DND-41 (cell line): ENCODE data around the gene SMIM5.

Experiments
- ATAC-seq: fragments of 200-7000 bp; cut with Tn5 transposase; 3 replicates; pipeline ENCODE4 v1.9.1; 2021; ENCODE audit warnings: low read depth; ENCODE audit not compliant: insufficient read depth
- DNase-seq: peaks from one replicate; pipeline ENCODE4 v3.0.0-alpha.2; 2020
- H2AFZ ChIP-seq: 2 replicates; pipeline ENCODE4 v1.6.0; 2012; ENCODE audit warnings: low read depth, low read length
- H3K27ac ChIP-seq: 2 replicates; pipeline ENCODE4 v1.5.1; 2012; ENCODE audit warnings: low read length, inconsistent platforms
- H3K27me3 ChIP-seq: fragments of 200-600 bp; sonication (generic); 2 replicates; pipeline ENCODE4 v1.6.0; 2012; ENCODE audit warnings: low read length, mild to moderate bottlenecking, inconsistent platforms; ENCODE audit not compliant: insufficient read depth, poor library complexity
- H3K36me3 ChIP-seq: 2 replicates; pipeline ENCODE4 v1.5.1; 2012; ENCODE audit warnings: low read length, inconsistent platforms; ENCODE audit not compliant: insufficient read depth
- H3K4me1 ChIP-seq: 2 replicates; pipeline ENCODE4 v1.5.1; 2012; ENCODE audit warnings: mild to moderate bottlenecking, low read length; ENCODE audit not compliant: insufficient read depth
- H3K4me2 ChIP-seq: 2 replicates; pipeline ENCODE4 v1.6.0; 2012; ENCODE audit warnings: mild to moderate bottlenecking, moderate library complexity, low read length, inconsistent platforms; ENCODE audit not compliant: insufficient read depth
- H3K4me3 ChIP-seq, 2 experiments: fragments of 200-600 bp in 1 of 2; shearing (Covaris generic) in 1 of 2; 2 replicates each; pipeline ENCODE4 v1.5.1; 2012 to 2016; ENCODE audit warnings: inconsistent platforms in 2 of 2, low read length in 2 of 2, mild to moderate bottlenecking in 2 of 2, low read depth in 1 of 2, moderate library complexity in 1 of 2
- H3K79me2 ChIP-seq: 2 replicates; pipeline ENCODE4 v1.6.0; 2012; ENCODE audit warnings: low read length, inconsistent platforms; ENCODE audit not compliant: insufficient read depth
- H3K9ac ChIP-seq: 2 replicates; pipeline ENCODE4 v1.6.0; 2012; ENCODE audit warnings: low read depth, mild to moderate bottlenecking, inconsistent platforms, low read length, moderate library complexity
- H3K9me3 ChIP-seq: 2 replicates; pipeline ENCODE4 v1.5.1; 2012; ENCODE audit warnings: low read length, moderate library complexity, mild to moderate bottlenecking, inconsistent platforms; ENCODE audit not compliant: insufficient read depth, severe bottlenecking
- H4K20me1 ChIP-seq: 2 replicates; pipeline ENCODE4 v1.6.0; 2012; ENCODE audit warnings: low read length; ENCODE audit not compliant: insufficient read depth
- EZH2 ChIP-seq: IDR thresholded peaks from 3 replicates; pipeline ENCODE4 v1.6.1; 2012; ENCODE audit warnings: borderline replicate concordance, low read depth, mild to moderate bottlenecking, moderate library complexity, low read length, inconsistent platforms; ENCODE audit not compliant: severe bottlenecking
- TF ChIP-seq, protein P1 (sequence below): IDR thresholded peaks from 2 replicates; pipeline ENCODE4 v1.5.1; 2012; ENCODE audit warnings: borderline replicate concordance, low read length, moderate library complexity, mild to moderate bottlenecking; ENCODE audit not compliant: poor library complexity, severe bottlenecking; ENCODE audit errors: extremely low read depth

Gene SMIM5

DNA sequence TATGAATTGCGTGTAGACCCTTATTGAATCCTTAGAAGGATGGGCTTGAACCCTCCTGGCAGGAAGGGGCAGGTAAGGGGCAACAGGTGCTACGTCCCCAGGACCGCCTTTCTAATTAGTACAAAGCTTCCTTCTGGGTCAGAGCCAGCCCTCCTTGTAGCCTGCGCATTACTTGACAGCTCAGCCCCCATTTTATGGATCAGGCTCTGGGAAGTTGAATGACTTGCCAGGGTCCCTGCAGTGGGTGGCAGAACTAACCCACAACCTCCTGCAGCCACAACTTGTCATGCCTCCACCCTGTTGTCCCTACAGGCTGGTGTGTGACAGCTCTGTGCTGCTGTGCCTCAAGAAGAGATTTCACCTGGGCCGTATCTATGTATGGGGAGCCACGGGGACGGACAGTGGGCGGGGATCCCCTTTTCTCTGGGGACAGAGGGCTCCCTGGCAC, 42.9 kb upstream of the SMIM5 start:
- peaks cover 21% of the 10 kb centered on the region for H3K4me1 ChIP-seq
- H3K79me2 ChIP-seq, result no peaks in the 10 kb centered on the region
- no peak overlapping the region for H3K27ac ChIP-seq
- H3K4me3 ChIP-seq, result no peak overlapping the region
- ATAC-seq (no peak), DNase-seq (no peak)
- no peak overlapping the region for H3K9ac ChIP-seq
- H2AFZ ChIP-seq, result no peak overlapping the region
- TF ChIP-seq, protein P1, sequence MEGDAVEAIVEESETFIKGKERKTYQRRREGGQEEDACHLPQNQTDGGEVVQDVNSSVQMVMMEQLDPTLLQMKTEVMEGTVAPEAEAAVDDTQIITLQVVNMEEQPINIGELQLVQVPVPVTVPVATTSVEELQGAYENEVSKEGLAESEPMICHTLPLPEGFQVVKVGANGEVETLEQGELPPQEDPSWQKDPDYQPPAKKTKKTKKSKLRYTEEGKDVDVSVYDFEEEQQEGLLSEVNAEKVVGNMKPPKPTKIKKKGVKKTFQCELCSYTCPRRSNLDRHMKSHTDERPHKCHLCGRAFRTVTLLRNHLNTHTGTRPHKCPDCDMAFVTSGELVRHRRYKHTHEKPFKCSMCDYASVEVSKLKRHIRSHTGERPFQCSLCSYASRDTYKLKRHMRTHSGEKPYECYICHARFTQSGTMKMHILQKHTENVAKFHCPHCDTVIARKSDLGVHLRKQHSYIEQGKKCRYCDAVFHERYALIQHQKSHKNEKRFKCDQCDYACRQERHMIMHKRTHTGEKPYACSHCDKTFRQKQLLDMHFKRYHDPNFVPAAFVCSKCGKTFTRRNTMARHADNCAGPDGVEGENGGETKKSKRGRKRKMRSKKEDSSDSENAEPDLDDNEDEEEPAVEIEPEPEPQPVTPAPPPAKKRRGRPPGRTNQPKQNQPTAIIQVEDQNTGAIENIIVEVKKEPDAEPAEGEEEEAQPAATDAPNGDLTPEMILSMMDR, result no peak
- no peak for TF ChIP-seq EZH2
- peaks cover 15% of the 10 kb centered on the region for H3K27me3 ChIP-seq
- H4K20me1 ChIP-seq, result no peaks in the 10 kb centered on the region
- no peak overlapping the region; the same call in 1 of the 2 replicates for H3K4me2 ChIP-seq
- no peaks in the 10 kb centered on the region for H3K9me3 ChIP-seq
- no peaks in the 10 kb centered on the region for H3K36me3 ChIP-seq

DNA sequence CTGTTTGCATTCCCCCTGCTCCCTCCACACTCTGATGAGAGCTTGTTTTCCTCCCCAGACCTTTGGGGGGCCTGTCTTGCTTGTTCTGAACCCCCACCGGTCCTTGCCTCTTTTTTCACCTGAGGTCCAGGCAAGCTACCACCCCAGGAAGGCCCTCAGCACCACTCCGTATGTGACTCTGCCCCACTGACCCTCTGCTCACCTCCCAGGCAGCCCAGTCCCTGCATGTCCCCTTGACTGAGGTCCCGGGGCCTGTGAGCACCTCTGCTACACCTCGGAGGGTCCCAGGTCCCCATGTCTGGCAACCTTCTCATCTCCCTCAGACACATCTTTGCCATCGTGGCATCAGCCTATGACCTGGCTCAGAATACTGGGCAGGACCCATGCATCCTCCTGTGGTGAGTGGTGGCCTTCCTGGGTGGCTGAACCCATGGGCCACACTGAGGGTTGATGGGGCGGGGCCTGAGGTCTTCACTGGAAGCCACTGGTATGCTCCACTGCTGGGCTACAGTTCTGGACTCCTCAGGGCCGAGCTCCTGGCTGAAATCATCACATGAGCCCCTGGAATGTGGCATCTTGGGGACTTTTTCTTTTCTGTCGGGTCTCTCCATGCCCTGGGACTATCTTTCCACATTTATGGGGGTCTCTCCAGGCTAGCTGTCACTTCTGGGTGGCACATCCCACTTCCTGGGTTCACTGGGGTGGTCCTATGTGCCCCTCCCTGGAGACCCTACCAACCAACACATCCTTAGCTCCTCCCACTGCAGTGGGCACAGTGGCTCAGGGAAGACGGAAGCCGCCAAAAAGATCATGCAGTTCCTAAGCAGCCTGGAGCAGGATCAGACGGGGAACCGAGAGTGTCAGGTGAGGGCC, 42.1 kb upstream of the SMIM5 start:
- H3K4me1 ChIP-seq, result peaks cover 21% of the 10 kb centered on the region
- no peak overlapping the region for H3K27ac ChIP-seq
- H3K4me2 ChIP-seq, result no peak overlapping the region
- no peak overlapping the region for H3K4me3 ChIP-seq
- no peak for TF ChIP-seq EZH2
- TF ChIP-seq, protein P1, result no peak
- no peaks in the 10 kb centered on the region for H3K79me2 ChIP-seq
- H4K20me1 ChIP-seq, result 0 out of 2 replicates have a peak, but pooled peaks cover 4% of the 10 kb centered on the region
- ATAC-seq (no peak), DNase-seq (no peak)
- no peak overlapping the region for H3K9ac ChIP-seq
- no peak overlapping the region for H2AFZ ChIP-seq
- H3K27me3 ChIP-seq, result peaks cover 15% of the 10 kb centered on the region
- H3K36me3 ChIP-seq, result no peaks in the 10 kb centered on the region
- H3K9me3 ChIP-seq, result no peaks in the 10 kb centered on the region

DNA sequence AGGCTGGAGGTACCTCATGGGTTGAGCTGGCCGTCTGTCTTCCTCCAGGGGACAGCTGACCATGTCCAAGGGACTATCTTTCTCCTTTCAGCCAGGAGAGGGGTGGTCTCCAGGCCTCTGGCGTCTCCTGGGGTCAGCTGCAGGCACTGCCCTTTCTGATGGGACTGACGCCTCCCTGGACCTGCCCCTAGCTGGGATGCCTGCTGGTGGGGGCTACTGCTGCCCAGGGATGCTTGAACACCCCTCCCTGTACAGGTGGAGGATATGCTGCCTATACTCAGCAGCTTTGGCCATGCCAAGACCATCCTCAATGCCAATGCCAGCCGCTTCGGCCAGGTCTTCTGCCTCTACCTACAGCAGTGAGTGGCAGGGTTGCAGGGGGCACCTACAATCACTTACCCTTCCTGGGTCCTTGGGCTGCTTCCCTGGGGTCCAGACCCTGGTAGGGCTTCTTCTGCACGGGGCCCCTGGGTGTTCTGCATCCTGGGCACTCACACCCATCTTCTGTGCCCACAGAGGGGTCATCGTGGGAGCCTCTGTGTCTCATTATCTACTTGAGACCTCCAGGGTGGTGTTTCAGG, 41.4 kb upstream of the SMIM5 start:
- Histone ChIP-seq H4K20me1 (0 out of 2 replicates have a peak, but pooled peaks cover 4% of the 10 kb centered on the region), H3K4me1 (peaks cover 21% of the 10 kb centered on the region)

More for the DNA sequence above, 41.4 kb upstream of the SMIM5 start:
- H2AFZ ChIP-seq, result no peak overlapping the region
- no peak overlapping the region for H3K4me3 ChIP-seq
- no peaks in the 10 kb centered on the region for H3K79me2 ChIP-seq
- H3K9ac ChIP-seq, result no peak overlapping the region
- ATAC-seq (no peak), DNase-seq (no peak)
- H3K27ac ChIP-seq, result no peak overlapping the region
- TF ChIP-seq EZH2, result no peak
- TF ChIP-seq, protein P1, result no peak
- peaks cover 15% of the 10 kb centered on the region for H3K27me3 ChIP-seq
- H3K9me3 ChIP-seq, result no peaks in the 10 kb centered on the region
- no peaks in the 10 kb centered on the region for H3K36me3 ChIP-seq
- H3K4me2 ChIP-seq, result no peak overlapping the region
